Neural cell (in vitro differentiated cells): ENCODE measurements around the gene MYH13. TPM values are rescaled to one million over a fixed set of nuclear protein-coding genes. Genes with fewer than 3 reads are reported as not detected.

Experiments
- H2AFZ ChIP-seq: fragments of 200-600, 300-800 bp; sonication (generic), shearing (Covaris generic); 2 replicates; pipeline ENCODE4 v1.6.0; 2014; ENCODE audit warnings: low read depth, mild to moderate bottlenecking, antibody characterized with exemption, low read length, moderate library complexity
- H3F3A ChIP-seq: fragments of 200-600 bp; shearing (Covaris generic); 2 replicates; pipeline ENCODE4 v1.6.1; 2016; ENCODE audit warnings: mild to moderate bottlenecking, moderate library complexity, mixed read lengths, antibody characterized with exemption, low read length; ENCODE audit not compliant: insufficient read depth, poor library complexity, severe bottlenecking
- H3K27ac ChIP-seq: fragments of 200-600, 300-800 bp; sonication (generic), shearing (Covaris generic); 2 replicates; pipeline ENCODE4 v1.5.1; 2014; ENCODE audit warnings: mild to moderate bottlenecking, low read length, moderate library complexity
- H3K27me3 ChIP-seq: fragments of 300-800, 200-600 bp; sonication (generic), shearing (Covaris generic); 2 replicates; pipeline ENCODE4 v1.6.0; 2014; ENCODE audit warnings: mild to moderate bottlenecking, low read depth, low read length, moderate library complexity; ENCODE audit not compliant: insufficient read depth
- H3K36me3 ChIP-seq: fragments of 300-800, 200-600 bp; sonication (generic), shearing (Covaris generic); 2 replicates; pipeline ENCODE4 v1.5.1; 2014; ENCODE audit warnings: mild to moderate bottlenecking, antibody characterized with exemption, low read length, moderate library complexity; ENCODE audit not compliant: insufficient read depth
- H3K4me2 ChIP-seq: fragments of 300-800, 200-600 bp; sonication (generic), shearing (Covaris generic); 2 replicates; pipeline ENCODE4 v1.6.0; 2014; ENCODE audit warnings: mild to moderate bottlenecking, low read length
- H3K4me3 ChIP-seq: fragments of 300-800, 200-600 bp; sonication (generic), shearing (Covaris generic); 2 replicates; pipeline ENCODE4 v1.5.1; 2014; ENCODE audit warnings: mild to moderate bottlenecking, low read length, moderate library complexity
- H3K79me2 ChIP-seq: fragments of 200-600 bp; shearing (Covaris generic); replicated peaks from 2 replicates; pipeline ENCODE4 v1.6.0; 2014; ENCODE audit warnings: mild to moderate bottlenecking, low read length, moderate library complexity; ENCODE audit not compliant: insufficient read depth
- H3K9ac ChIP-seq: fragments of 300-800, 200-600 bp; sonication (generic), shearing (Covaris generic); 2 replicates; pipeline ENCODE4 v1.6.1; 2016; ENCODE audit warnings: mild to moderate bottlenecking, low read length, mixed read lengths
- H3K9me2 ChIP-seq: fragments of 200-600 bp; shearing (Covaris generic); 2 replicates; pipeline ENCODE4 v1.6.1; 2016; ENCODE audit warnings: mild to moderate bottlenecking, low read length, mixed read lengths; ENCODE audit not compliant: insufficient read depth
- H3K9me3 ChIP-seq: fragments of 200-600, 300-800 bp; sonication (generic), shearing (Covaris generic); 2 replicates; pipeline ENCODE4 v1.6.1; 2016; ENCODE audit warnings: mild to moderate bottlenecking, mixed run types, low read length, moderate library complexity, mixed read lengths
- H4K20me1 ChIP-seq: fragments of 200-600 bp; shearing (Covaris generic); 2 replicates; pipeline ENCODE4 v1.6.1; 2016; ENCODE audit warnings: mild to moderate bottlenecking, mixed run types; ENCODE audit not compliant: insufficient read depth
- CTCF ChIP-seq: fragments of 450-650 bp; IDR thresholded peaks from 2 replicates; pipeline ENCODE4 v1.5.1; 2014; ENCODE audit warnings: antibody characterized with exemption, mild to moderate bottlenecking, moderate library complexity; ENCODE audit not compliant: poor library complexity, severe bottlenecking
- EP300 ChIP-seq: fragments of 450-650 bp; conservative IDR thresholded peaks from 2 replicates; pipeline ENCODE4 v1.6.1; 2014; ENCODE audit warnings: antibody characterized with exemption, mild to moderate bottlenecking, moderate library complexity; ENCODE audit not compliant: poor library complexity, severe bottlenecking
- EZH2 ChIP-seq: fragments of 200-600, 300-800 bp; shearing (Covaris generic), sonication (generic); IDR thresholded peaks from 2 replicates; pipeline ENCODE4 v1.6.1; 2014; ENCODE audit warnings: antibody characterized with exemption, low read length, borderline replicate concordance, mild to moderate bottlenecking; ENCODE audit not compliant: insufficient read depth, poor library complexity, severe bottlenecking
- MXI1 ChIP-seq: fragments of 450-650 bp; conservative IDR thresholded peaks from 2 replicates; pipeline ENCODE4 v1.6.1; 2014; ENCODE audit warnings: antibody characterized with exemption, mild to moderate bottlenecking; ENCODE audit not compliant: poor library complexity, severe bottlenecking
- POLR2AphosphoS5 ChIP-seq: IDR thresholded peaks from 2 replicates; pipeline ENCODE4 v1.6.1; 2012
- RAD21 ChIP-seq: fragments of 450-650 bp; conservative IDR thresholded peaks from 2 replicates; pipeline ENCODE4 v1.6.1; 2014; ENCODE audit warnings: antibody characterized with exemption, mild to moderate bottlenecking, moderate library complexity
- SMC3 ChIP-seq: fragments of 450-650 bp; conservative IDR thresholded peaks from 2 replicates; pipeline ENCODE4 v1.6.1; 2014; ENCODE audit warnings: antibody characterized with exemption, mild to moderate bottlenecking, moderate library complexity; ENCODE audit not compliant: poor library complexity
- TAF1 ChIP-seq: IDR thresholded peaks from 2 replicates; pipeline ENCODE4 v1.6.1; 2012; ENCODE audit warnings: low read depth
- polyA plus RNA-seq: library from polyadenylated mRNA; depleted of rRNA; stranded (reverse); fragments of >200 nt; gene quantifications from 2 replicates; pipeline ENCODE4 v1.2.3, GENCODE V29; 2014
- TF ChIP-seq, protein P1 (sequence below): IDR thresholded peaks from 2 replicates; pipeline ENCODE4 v1.6.1; 2012; ENCODE audit warnings: borderline replicate concordance

MYH13 gene
- polyA plus RNA-seq, 1 donor from 2014 or later = 0.05 TPM

- H3K4me2 ChIP-seq = no peak overlapping the region
- H3K27ac ChIP-seq = no peak overlapping the region
- TF ChIP-seq RAD21 (no peak), CTCF (no peak), MXI1 (no peak), TAF1 (no peak)
- TF ChIP-seq, protein P1, sequence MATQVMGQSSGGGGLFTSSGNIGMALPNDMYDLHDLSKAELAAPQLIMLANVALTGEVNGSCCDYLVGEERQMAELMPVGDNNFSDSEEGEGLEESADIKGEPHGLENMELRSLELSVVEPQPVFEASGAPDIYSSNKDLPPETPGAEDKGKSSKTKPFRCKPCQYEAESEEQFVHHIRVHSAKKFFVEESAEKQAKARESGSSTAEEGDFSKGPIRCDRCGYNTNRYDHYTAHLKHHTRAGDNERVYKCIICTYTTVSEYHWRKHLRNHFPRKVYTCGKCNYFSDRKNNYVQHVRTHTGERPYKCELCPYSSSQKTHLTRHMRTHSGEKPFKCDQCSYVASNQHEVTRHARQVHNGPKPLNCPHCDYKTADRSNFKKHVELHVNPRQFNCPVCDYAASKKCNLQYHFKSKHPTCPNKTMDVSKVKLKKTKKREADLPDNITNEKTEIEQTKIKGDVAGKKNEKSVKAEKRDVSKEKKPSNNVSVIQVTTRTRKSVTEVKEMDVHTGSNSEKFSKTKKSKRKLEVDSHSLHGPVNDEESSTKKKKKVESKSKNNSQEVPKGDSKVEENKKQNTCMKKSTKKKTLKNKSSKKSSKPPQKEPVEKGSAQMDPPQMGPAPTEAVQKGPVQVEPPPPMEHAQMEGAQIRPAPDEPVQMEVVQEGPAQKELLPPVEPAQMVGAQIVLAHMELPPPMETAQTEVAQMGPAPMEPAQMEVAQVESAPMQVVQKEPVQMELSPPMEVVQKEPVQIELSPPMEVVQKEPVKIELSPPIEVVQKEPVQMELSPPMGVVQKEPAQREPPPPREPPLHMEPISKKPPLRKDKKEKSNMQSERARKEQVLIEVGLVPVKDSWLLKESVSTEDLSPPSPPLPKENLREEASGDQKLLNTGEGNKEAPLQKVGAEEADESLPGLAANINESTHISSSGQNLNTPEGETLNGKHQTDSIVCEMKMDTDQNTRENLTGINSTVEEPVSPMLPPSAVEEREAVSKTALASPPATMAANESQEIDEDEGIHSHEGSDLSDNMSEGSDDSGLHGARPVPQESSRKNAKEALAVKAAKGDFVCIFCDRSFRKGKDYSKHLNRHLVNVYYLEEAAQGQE = no peak
- no peaks in the 10 kb centered on the region for H3K79me2 ChIP-seq
- no peak overlapping the region for H2AFZ ChIP-seq
- no peaks in the 10 kb centered on the region for H4K20me1 ChIP-seq
- no peak overlapping the region for H3K4me3 ChIP-seq
- H3F3A ChIP-seq = no peaks in the 10 kb centered on the region
- H3K36me3 ChIP-seq = no peaks in the 10 kb centered on the region
- H3K27me3 ChIP-seq = no peaks in the 10 kb centered on the region
- H3K9me3 ChIP-seq = no peaks in the 10 kb centered on the region
- no peaks in the 10 kb centered on the region for H3K9me2 ChIP-seq
- H3K9ac ChIP-seq = no peak overlapping the region
These were observed 59.7 kb downstream of the MYH13 start for GRCh38 chr17:10313037-10313672.

DNA sequence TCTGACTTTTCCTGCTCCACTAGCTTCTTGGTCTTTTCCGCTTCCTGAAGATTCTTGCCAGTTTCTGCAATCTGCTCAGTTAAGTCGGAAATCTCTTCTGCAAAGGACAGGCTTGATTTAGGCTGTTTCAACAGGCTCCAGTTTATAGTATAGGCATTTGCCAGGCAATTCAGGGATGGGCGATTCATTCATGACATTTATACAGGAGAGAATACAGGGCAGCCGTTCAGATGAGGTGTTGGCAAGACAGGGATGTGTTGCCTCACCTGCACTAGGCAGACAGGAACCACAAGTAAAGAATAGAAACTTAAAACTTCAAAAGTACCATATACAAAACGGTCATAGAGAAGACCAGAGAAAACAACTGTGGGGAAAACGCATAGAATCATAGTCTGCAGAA lies 61.7 kb downstream of the MYH13 start:
- Histone ChIP-seq H4K20me1 (no peaks in the 10 kb centered on the region), H3K9me3 (no peaks in the 10 kb centered on the region), H3K27ac (no peak overlapping the region), H3K79me2 (no peaks in the 10 kb centered on the region), H3F3A (no peaks in the 10 kb centered on the region), H2AFZ (no peak overlapping the region), H3K36me3 (no peaks in the 10 kb centered on the region), H3K4me2 (no peak overlapping the region), H3K4me3 (no peak overlapping the region), H3K27me3 (no peaks in the 10 kb centered on the region), H3K9me2 (no peaks in the 10 kb centered on the region), H3K9ac (no peak overlapping the region)
- TF ChIP-seq, protein P1 = no peak
- TF ChIP-seq SMC3 (no peak), POLR2AphosphoS5 (no peak), EP300 (no peak), CTCF (no peak), RAD21 (no peak), TAF1 (no peak), MXI1 (no peak), EZH2 (no peak)
